Peyer's patch (tissue), 4 donors: ENCODE data around the gene MSTN.

Experiments
- POLR2A ChIP-seq, 2 donors: fragments of 450-650 bp; IDR thresholded peaks; one replicate each; pipeline ENCODE4 v1.5.1; 2017; ENCODE audit warnings: antibody characterized with exemption in 2 of 2, mild to moderate bottlenecking in 2 of 2, moderate library complexity in 2 of 2
- TF ChIP-seq, protein P1 (sequence below), 6 experiments: fragments of 450-650 bp in 4 of 6; fragments of 200-600 bp in 2 of 6; sonication (generic) in 1 of 6; IDR thresholded peaks; one replicate each; pipeline ENCODE4 v1.5.1; 2017 to 2019; ENCODE audit warnings: antibody characterized with exemption in 6 of 6, mild to moderate bottlenecking in 3 of 6, moderate library complexity in 1 of 6

DNA sequence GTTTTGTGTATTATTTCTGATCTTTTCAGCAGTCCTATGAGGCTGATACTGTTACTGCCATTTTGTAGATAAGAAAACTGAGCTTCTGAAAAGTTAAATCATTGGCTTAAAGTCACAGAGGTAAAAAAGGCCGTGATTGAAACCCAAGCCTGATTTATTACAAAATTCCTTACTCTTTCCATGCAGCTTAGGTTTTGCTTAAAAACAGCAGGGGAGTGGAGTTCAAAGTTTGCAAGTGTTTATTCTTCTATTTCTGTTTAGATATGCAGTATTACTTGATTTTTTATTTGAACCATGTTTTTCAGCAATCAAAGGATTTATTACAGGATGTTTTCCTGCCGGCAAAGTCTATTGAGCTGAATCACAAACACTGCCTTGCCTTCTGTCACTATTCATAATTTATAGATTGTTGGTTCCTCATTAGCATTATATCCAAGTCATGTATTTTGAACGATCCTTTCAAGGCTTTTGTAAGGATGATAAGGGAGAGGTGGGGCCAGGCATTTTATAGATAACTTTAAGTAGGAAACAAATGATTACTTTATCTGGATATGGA is 31.9 kb upstream of the MSTN start:
- TF ChIP-seq, protein P1, sequence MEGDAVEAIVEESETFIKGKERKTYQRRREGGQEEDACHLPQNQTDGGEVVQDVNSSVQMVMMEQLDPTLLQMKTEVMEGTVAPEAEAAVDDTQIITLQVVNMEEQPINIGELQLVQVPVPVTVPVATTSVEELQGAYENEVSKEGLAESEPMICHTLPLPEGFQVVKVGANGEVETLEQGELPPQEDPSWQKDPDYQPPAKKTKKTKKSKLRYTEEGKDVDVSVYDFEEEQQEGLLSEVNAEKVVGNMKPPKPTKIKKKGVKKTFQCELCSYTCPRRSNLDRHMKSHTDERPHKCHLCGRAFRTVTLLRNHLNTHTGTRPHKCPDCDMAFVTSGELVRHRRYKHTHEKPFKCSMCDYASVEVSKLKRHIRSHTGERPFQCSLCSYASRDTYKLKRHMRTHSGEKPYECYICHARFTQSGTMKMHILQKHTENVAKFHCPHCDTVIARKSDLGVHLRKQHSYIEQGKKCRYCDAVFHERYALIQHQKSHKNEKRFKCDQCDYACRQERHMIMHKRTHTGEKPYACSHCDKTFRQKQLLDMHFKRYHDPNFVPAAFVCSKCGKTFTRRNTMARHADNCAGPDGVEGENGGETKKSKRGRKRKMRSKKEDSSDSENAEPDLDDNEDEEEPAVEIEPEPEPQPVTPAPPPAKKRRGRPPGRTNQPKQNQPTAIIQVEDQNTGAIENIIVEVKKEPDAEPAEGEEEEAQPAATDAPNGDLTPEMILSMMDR (IDR thresholded peaks at IDR 0.05) = no peak
- no peak for TF ChIP-seq POLR2A (IDR thresholded peaks at IDR 0.05)
